ENCODE data around the gene PRKCD. TPM values are rescaled to one million over a fixed set of nuclear protein-coding genes. Genes with fewer than 3 reads are reported as not detected.

Gene PRKCD
- total RNA-seq, 6 donors from 2014 or later: 57.7 to 116 (median 67.9) TPM

DNA sequence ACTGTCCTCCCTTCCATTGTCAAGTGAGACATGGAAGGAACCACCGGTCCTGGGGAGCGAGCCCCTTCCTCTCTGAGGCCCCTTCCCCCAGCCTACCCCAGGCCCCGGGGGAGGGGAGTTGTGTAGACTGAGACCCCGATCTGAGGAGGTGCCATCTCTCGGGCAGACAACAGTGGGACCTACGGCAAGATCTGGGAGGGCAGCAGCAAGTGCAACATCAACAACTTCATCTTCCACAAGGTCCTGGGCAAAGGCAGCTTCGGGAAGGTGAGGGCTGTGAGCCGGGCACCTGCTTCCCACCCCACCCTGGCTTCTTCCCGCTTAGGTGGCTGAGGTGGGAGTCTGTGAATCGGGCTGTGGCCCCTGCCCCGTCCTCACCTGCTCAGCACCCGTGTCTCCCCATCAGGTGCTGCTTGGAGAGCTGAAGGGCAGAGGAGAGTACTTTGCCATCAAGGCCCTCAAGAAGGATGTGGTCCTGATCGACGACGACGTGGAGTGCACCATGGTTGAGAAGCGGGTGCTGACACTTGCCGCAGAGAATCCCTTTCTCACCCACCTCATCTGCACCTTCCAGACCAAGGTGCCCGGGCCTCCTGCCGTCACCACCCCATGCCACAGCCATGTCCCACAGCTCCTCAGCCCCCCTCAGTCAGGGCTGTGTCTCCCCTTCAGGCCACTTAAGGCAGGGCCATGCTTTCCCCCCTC is 24.9 kb downstream of the PRKCD start:
- Histone ChIP-seq H3K27ac (no peak overlapping the region), H3K4me1 (no peaks in the 10 kb centered on the region), H3K9me3 (no peaks in the 10 kb centered on the region), H3K27me3 (no peaks in the 10 kb centered on the region), H3K36me3 (peaks cover 47 to 97% (median 89%) of the 10 kb centered on the region in 4 donors), H3K4me3 (no peak overlapping the region)
- TF ChIP-seq POLR2A (IDR thresholded peaks at IDR 0.05) (no peak), EP300 (IDR thresholded peaks at IDR 0.05) (no peak), POLR2AphosphoS5 (IDR thresholded peaks at IDR 0.05) (no peak)
- TF ChIP-seq, protein P1, sequence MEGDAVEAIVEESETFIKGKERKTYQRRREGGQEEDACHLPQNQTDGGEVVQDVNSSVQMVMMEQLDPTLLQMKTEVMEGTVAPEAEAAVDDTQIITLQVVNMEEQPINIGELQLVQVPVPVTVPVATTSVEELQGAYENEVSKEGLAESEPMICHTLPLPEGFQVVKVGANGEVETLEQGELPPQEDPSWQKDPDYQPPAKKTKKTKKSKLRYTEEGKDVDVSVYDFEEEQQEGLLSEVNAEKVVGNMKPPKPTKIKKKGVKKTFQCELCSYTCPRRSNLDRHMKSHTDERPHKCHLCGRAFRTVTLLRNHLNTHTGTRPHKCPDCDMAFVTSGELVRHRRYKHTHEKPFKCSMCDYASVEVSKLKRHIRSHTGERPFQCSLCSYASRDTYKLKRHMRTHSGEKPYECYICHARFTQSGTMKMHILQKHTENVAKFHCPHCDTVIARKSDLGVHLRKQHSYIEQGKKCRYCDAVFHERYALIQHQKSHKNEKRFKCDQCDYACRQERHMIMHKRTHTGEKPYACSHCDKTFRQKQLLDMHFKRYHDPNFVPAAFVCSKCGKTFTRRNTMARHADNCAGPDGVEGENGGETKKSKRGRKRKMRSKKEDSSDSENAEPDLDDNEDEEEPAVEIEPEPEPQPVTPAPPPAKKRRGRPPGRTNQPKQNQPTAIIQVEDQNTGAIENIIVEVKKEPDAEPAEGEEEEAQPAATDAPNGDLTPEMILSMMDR (IDR thresholded peaks at IDR 0.05): no peak
- WGBS, 2 donors: 92 to 93% methylated on average over 13 to 20 of the region's 20 CpGs
- ATAC-seq (ENCODE audit: low FRiP score in 2 of 2): no peak
- DNase-seq: no peak

DNA sequence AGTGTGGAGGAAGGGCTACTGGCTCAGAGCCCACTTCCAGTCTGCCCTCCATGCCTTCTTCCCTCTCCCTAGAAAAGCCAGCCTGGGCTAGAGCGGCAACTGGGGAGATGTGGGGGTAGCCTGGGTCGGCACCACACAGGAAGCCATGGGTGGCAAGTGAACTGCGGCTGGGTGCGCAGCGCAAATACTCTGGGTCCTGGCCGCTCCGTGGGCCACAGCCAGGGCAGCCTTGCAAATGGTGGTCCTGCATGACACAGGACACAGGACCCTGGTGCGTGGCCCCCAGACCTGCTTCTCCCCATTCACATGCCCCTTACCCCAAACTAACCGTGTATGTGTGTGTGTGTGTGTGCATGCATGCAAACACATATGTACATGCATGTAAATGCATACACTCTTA is 25.7 kb downstream of the PRKCD start:
- DNase-seq: no peak
- no peaks in the 10 kb centered on the region for H3K9me3 ChIP-seq
- TF ChIP-seq EP300 (IDR thresholded peaks at IDR 0.05): no peak
- no peak for TF ChIP-seq POLR2AphosphoS5 (IDR thresholded peaks at IDR 0.05)
- TF ChIP-seq, protein P1 (IDR thresholded peaks at IDR 0.05): no peak
- TF ChIP-seq POLR2A (IDR thresholded peaks at IDR 0.05): no peak
- no peaks in the 10 kb centered on the region for H3K27me3 ChIP-seq
- no peaks in the 10 kb centered on the region for H3K4me1 ChIP-seq
- H3K4me3 ChIP-seq: no peak overlapping the region
- peaks cover 40 to 97% (median 85%) of the 10 kb centered on the region in 4 donors for H3K36me3 ChIP-seq
- no peak for ATAC-seq (ENCODE audit: low FRiP score in 2 of 2)
- WGBS, 2 donors: 95 to 96% methylated on average over 8 of the region's 9 CpGs
- H3K27ac ChIP-seq: no peak overlapping the region

DNA sequence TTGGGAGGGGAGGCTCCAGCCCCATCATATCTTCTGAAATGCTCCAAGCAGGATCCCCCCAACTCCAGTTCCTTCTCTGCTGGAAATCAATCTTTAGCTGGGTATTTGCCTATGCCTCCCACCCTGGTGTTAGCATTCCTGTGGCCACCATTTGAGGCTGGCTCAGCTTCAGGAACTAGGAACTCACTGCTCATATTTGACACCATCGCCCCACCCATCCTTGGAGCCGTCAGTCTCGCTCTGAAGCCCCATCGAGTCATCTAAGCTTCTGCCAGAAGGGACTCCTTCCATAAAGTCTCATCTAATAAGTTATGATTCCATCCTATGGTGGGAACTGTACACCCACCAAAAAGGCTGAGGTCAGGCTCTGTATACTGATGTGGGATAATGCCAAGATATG is 26.4 kb downstream of the PRKCD start:
- TF ChIP-seq POLR2AphosphoS5 (IDR thresholded peaks at IDR 0.05) (no peak), POLR2A (IDR thresholded peaks at IDR 0.05) (no peak), EP300 (IDR thresholded peaks at IDR 0.05) (no peak)
- TF ChIP-seq, protein P1 (IDR thresholded peaks at IDR 0.05): no peak
- ATAC-seq (ENCODE audit: low FRiP score in 2 of 2) (no peak), DNase-seq (no peak)
- Histone ChIP-seq H3K4me1 (no peaks in the 10 kb centered on the region), H3K27me3 (no peaks in the 10 kb centered on the region), H3K4me3 (no peak overlapping the region), H3K27ac (no peak overlapping the region), H3K36me3 (peaks cover 37 to 96% (median 85%) of the 10 kb centered on the region in 4 donors), H3K9me3 (no peaks in the 10 kb centered on the region)
- WGBS, 2 donors: 82 to 91% methylated on average over 4 of the region's 4 CpGs

DNA sequence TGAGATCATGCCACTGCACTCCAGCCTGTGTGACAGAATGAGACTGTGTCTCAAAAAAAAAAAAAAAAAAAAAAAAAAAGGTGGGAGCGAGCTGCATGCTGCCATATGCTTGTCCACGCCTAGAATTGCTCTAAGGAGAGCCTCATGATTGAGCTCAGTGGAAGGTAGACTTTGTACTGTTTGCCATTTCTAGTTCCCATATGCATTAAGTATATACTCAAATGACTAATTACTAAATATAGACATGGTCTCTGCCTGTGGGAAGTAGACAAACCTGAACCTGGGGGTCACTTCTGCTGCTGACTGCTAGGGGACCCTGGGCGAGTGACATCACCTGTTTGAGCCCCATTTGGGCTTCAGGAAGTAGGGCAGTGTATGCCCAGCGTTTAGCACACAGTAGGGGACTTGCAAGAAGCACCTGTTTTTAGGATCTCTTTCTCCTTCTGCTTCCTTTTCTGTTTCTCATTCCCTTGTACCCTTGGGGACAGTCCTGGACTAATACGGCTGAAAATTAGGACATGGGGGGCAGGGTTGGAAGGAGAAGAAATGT is 27.2 kb downstream of the PRKCD start:
- WGBS, 2 donors: 89 to 95% methylated on average over 5 of the region's 5 CpGs
- peaks cover 34 to 92% (median 80%) of the 10 kb centered on the region in 4 donors for H3K36me3 ChIP-seq
- H3K27ac ChIP-seq: no peak overlapping the region
- DNase-seq (no peak), ATAC-seq (ENCODE audit: low FRiP score in 2 of 2) (no peak)
- H3K4me1 ChIP-seq: peaks cover 0 to under 1% (median 0%) of the 10 kb centered on the region in 4 donors
- no peaks in the 10 kb centered on the region for H3K27me3 ChIP-seq
- no peak for TF ChIP-seq EP300 (IDR thresholded peaks at IDR 0.05)
- TF ChIP-seq POLR2A (IDR thresholded peaks at IDR 0.05): no peak
- TF ChIP-seq, protein P1 (IDR thresholded peaks at IDR 0.05): no peak
- TF ChIP-seq POLR2AphosphoS5 (IDR thresholded peaks at IDR 0.05): no peak
- no peak overlapping the region for H3K4me3 ChIP-seq
- H3K9me3 ChIP-seq: no peaks in the 10 kb centered on the region

Measured in upper lobe of left lung (tissue), 6 donors.